Transverse colon (tissue), 4 donors: ENCODE measurements around the gene NECAP2. TPM values are rescaled to one million over a fixed set of nuclear protein-coding genes. Genes with fewer than 3 reads are reported as not detected.
"Not testable (repeated sequence)": the region's sequence is repeated elsewhere in the genome, so short reads cannot be mapped to it uniquely, and the experiment has no call there.

Source experiments
- DNase-seq: peaks from one replicate; pipeline ENCODE4 v3.0.0-alpha.2; 2019
- H3K27ac ChIP-seq, 4 donors: fragments of 200-600 bp; sonication (generic); 2 replicates each; pipeline ENCODE4 v1.5.1; 2016 to 2018; ENCODE audit warnings: inconsistent platforms in 4 of 4
- H3K27me3 ChIP-seq: fragments of 200-600 bp; sonication (generic); 2 replicates; pipeline ENCODE4 v1.5.1; 2017; ENCODE audit warnings: inconsistent platforms
- H3K36me3 ChIP-seq, 4 donors: fragments of 200-600 bp; sonication (generic); 2 replicates each; pipeline ENCODE4 v1.5.1; 2017 to 2019; ENCODE audit warnings: inconsistent platforms in 4 of 4
- H3K4me1 ChIP-seq, 4 donors: fragments of 200-600 bp; sonication (generic); 2 replicates each; pipeline ENCODE4 v1.5.1; 2017 to 2020; ENCODE audit warnings: inconsistent platforms in 4 of 4
- H3K4me3 ChIP-seq, 4 donors: fragments of 200-600 bp; sonication (generic); 1 replicate in 1 of 4; 2 replicates in 3 of 4; pipeline versions ENCODE4 v1.5.1 to v1.6.1; 2017 to 2019; ENCODE audit warnings: inconsistent platforms in 4 of 4
- H3K9me3 ChIP-seq, 2 donors: fragments of 200-600 bp; sonication (generic); 2 replicates each; pipeline ENCODE4 v1.5.1; 2017 to 2019; ENCODE audit warnings: inconsistent platforms in 2 of 2
- WGBS, 2 donors: methylation state at CpG; one replicate each; pipeline ENCODE4 v1.1.5; 2018; ENCODE audit warnings: low coverage in 1 of 2; 5-methylcytosine and 5-hydroxymethylcytosine counted together
- in situ Hi-C, 4 donors: fragments of 200-750 bp; cut with MboI; loops; one replicate each; pipeline versions ENCODE4 v1.15.0 to v1.15.1; 2017; ENCODE audit warnings: low sequenced_read_pairs in 3 of 4, low pct_ligation_motif_present in 1 of 4, low pct_unique_long_range_greater_than_20kb in 1 of 4
- intact Hi-C: fragments of 100-400 bp; cut with DNase I; formaldehyde crosslinking; loops from one replicate; pipeline ENCODE4 v1.15.1; 2023; ENCODE audit warnings: low total_unique reads
- total RNA-seq, 4 donors: library from RNA; depleted of rRNA; stranded (reverse); fragments of >200 nt; gene quantifications; one replicate each; pipeline ENCODE4 v1.1.0, GENCODE V29; 2016

Gene NECAP2
- total RNA-seq, 4 donors from 2014 or later = 34.4 to 58.2 (median 52.4) TPM

DNA sequence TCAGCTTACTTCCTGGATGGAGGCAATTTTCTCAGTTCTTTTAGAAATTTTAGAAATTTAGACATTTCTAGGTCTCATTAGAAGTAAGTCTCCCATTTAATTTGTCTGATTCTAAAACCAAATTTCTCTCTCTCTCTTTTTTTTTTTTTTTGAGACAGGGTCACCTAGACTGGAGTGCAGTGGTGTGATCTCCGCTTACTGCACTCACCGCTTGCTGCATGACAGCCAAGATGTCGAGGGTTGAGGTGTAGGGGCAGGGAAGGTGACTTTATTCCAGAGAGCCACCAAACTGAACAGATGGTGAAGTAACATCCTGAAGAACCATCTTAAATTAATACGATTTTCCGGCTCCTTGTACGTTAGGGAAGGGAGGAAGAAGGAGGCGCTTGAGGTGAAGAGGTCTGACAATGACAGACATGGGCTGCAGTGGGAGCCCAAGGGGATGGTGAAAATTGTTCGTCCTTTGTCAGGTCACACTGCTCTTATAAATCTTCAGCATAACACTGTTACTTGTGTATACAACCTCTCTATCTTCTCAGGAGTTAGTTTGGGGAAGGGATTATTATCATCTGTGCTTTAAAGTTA lies 68.4 kb downstream of the NECAP2 start:
- H3K36me3 ChIP-seq, H3K27me3 ChIP-seq, in situ Hi-C loops, intact Hi-C loops, H3K4me1 ChIP-seq, H3K9me3 ChIP-seq, H3K4me3 ChIP-seq, H3K27ac ChIP-seq: not testable (repeated sequence)
- peak; percentile 34 for DNase-seq
- 68 to 77% methylated on average over 8 of the region's 8 CpGs for WGBS, 2 donors

Other genes starting within 250 kb of the NECAP2 start
- gene ARHGEF19, start 228.1 kb upstream of the NECAP2 start, total RNA-seq = 10 to 100 TPM in 2 of 4 donors, 1 to 10 TPM in 2; 5.7 to 46.8 (median 10.8) TPM
- gene CPLANE2, start 203.5 kb upstream of the NECAP2 start, total RNA-seq = 10 to 100 TPM in 1 of 4 donors, 1 to 10 TPM in 2, under 1 TPM in 1; 0.60 to 12.3 (median 4.3) TPM
- 10 to 100 TPM; 15.7 to 25.4 (median 18.8) TPM for gene FBXO42, start 88.2 kb upstream of the NECAP2 start, total RNA-seq
- 10 to 100 TPM; 54.6 to 66.8 (median 61.7) TPM for gene SZRD1, start 73.5 kb upstream of the NECAP2 start, total RNA-seq
- gene SPATA21, start 3.3 kb upstream of the NECAP2 start, total RNA-seq = not detected
- gene RNU1-1, start 73.6 kb downstream of the NECAP2 start, total RNA-seq = under 1 TPM in 3 of 4 donors, not detected in 1; under 0.01 TPM
- 100 to 1,000 TPM in 3 of 4 donors, 10 to 100 TPM in 1; 70.1 to 178 (median 148) TPM for gene NBPF1, start 172.8 kb downstream of the NECAP2 start, total RNA-seq
- under 1 TPM in 3 of 4 donors, not detected in 1; under 0.01 TPM for gene RNU1-3, start 226.2 kb downstream of the NECAP2 start, total RNA-seq